GM21529 (cell line): Measurements from ENCODE around the gene GAS7.

Experiments
- ATAC-seq: cut with Tn5 transposase; IDR thresholded peaks from one replicate; pipeline ENCODE4 v1.9.1; 2021; ENCODE audit not compliant: unreplicated experiment

The GAS7 gene

GRCh38 chr17:10172778-10173177 lies 25.6 kb downstream of the GAS7 start:
- no peak for ATAC-seq

- ATAC-seq = no peak
These were observed 26.1 kb downstream of the GAS7 start for GRCh38 chr17:10172241-10172741.

- no peak for ATAC-seq
These were observed 26.8 kb downstream of the GAS7 start for GRCh38 chr17:10171581-10171981.

GRCh38 chr17:10171122-10171571 lies 27.3 kb downstream of the GAS7 start:
- no peak for ATAC-seq

- no peak for ATAC-seq
These were observed 28.2 kb downstream of the GAS7 start for GRCh38 chr17:10170233-10170632.

- ATAC-seq = no peak
These were observed 29.1 kb downstream of the GAS7 start for GRCh38 chr17:10169290-10169689.

GRCh38 chr17:10166176-10166935 lies 32.0 kb downstream of the GAS7 start:
- ATAC-seq = no peak

- ATAC-seq = no peak
These were observed 36.3 kb downstream of the GAS7 start for GRCh38 chr17:10162096-10162495.

GRCh38 chr17:10161386-10161785 lies 37.0 kb downstream of the GAS7 start:
- no peak for ATAC-seq

- ATAC-seq = peak; percentile 77
These were observed 41.3 kb downstream of the GAS7 start for GRCh38 chr17:10156948-10157607.

GRCh38 chr17:10156599-10156947 lies 41.8 kb downstream of the GAS7 start:
- ATAC-seq = no peak

- ATAC-seq = no peak
These were observed 42.4 kb downstream of the GAS7 start for GRCh38 chr17:10156077-10156435.

GRCh38 chr17:10155371-10156076 lies 42.9 kb downstream of the GAS7 start:
- ATAC-seq = no peak

- ATAC-seq = no peak
These were observed 46.5 kb downstream of the GAS7 start for GRCh38 chr17:10151667-10152496.

GRCh38 chr17:10149573-10150399 lies 48.6 kb downstream of the GAS7 start:
- ATAC-seq = no peak

GRCh38 chr17:10147761-10148415 lies 50.5 kb downstream of the GAS7 start:
- ATAC-seq = no peak

GRCh38 chr17:10147040-10147439 lies 51.4 kb downstream of the GAS7 start:
- ATAC-seq = no peak

- ATAC-seq = no peak
These were observed 53.4 kb downstream of the GAS7 start for GRCh38 chr17:10144982-10145381.

- ATAC-seq = no peak
These were observed 54.0 kb downstream of the GAS7 start for GRCh38 chr17:10144456-10144855.

GRCh38 chr17:10141436-10141835 lies 57.0 kb downstream of the GAS7 start:
- no peak for ATAC-seq
